ENCODE data around the gene HERPUD1.
A peak's percentile ranks its signal among the peaks of the same experiment; 100 is the strongest.
"Not testable (repeated sequence)": the region's sequence is repeated elsewhere in the genome, so short reads cannot be mapped to it uniquely, and the experiment has no call there.

HERPUD1 gene

GRCh38 chr16:56964243-56965148 lies 32.6 kb downstream of the HERPUD1 start:
- peak; percentile 82 to 88 for DNase-seq

- DNase-seq, result no peak
Measured at GRCh38 chr16:56965149-56966092, 33.5 kb downstream of the HERPUD1 start.

GRCh38 chr16:56966093-56966475 lies 34.1 kb downstream of the HERPUD1 start:
- no peak for DNase-seq

GRCh38 chr16:56967733-56968132 lies 35.8 kb downstream of the HERPUD1 start:
- DNase-seq, result no peak

- no peak for DNase-seq
Measured at GRCh38 chr16:56969769-56970168, 37.8 kb downstream of the HERPUD1 start.

GRCh38 chr16:56970934-56971767 lies 39.2 kb downstream of the HERPUD1 start:
- DNase-seq, result peak in 1 of 2 experiments; percentile 30

GRCh38 chr16:56971768-56972043 lies 39.8 kb downstream of the HERPUD1 start:
- DNase-seq, result no peak

- no peak for DNase-seq
Measured at GRCh38 chr16:56972403-56973293, 40.7 kb downstream of the HERPUD1 start.

GRCh38 chr16:56973294-56973689 lies 41.4 kb downstream of the HERPUD1 start:
- DNase-seq, result no peak

GRCh38 chr16:56973899-56974298 lies 42.0 kb downstream of the HERPUD1 start:
- DNase-seq, result not testable (repeated sequence)

GRCh38 chr16:56974549-56975300 lies 42.8 kb downstream of the HERPUD1 start:
- DNase-seq, result no peak

- DNase-seq, result no peak
Measured at GRCh38 chr16:56975714-56976113, 43.8 kb downstream of the HERPUD1 start.

GRCh38 chr16:56977216-56977615 lies 45.3 kb downstream of the HERPUD1 start:
- DNase-seq, result no peak

GRCh38 chr16:56977823-56978430 lies 46.0 kb downstream of the HERPUD1 start:
- DNase-seq, result no peak

GRCh38 chr16:56980201-56980535 lies 48.2 kb downstream of the HERPUD1 start:
- DNase-seq, result no peak

GRCh38 chr16:56980792-56981724 lies 49.1 kb downstream of the HERPUD1 start:
- DNase-seq, result no peak

GRCh38 chr16:56981729-56982271 lies 49.9 kb downstream of the HERPUD1 start:
- DNase-seq, result no peak

GRCh38 chr16:56982695-56983094 lies 50.8 kb downstream of the HERPUD1 start:
- DNase-seq, result no peak

- no peak for DNase-seq
Measured at GRCh38 chr16:56983211-56983751, 51.3 kb downstream of the HERPUD1 start.
